Stimulated activated CD4-positive, alpha-beta T cell treated with anti-CD3 and anti-CD28 coated beads, Interleukin-15, amount 100 ng/mL, for 48 hours (primary cell): ENCODE data around the gene INPP5E.

Source experiments
- DNase-seq, 2 donors: peaks; one replicate each; pipeline ENCODE4 v3.0.0-alpha.2; 2020; ENCODE audit warnings: low read depth in 2 of 2

The INPP5E gene

DNA sequence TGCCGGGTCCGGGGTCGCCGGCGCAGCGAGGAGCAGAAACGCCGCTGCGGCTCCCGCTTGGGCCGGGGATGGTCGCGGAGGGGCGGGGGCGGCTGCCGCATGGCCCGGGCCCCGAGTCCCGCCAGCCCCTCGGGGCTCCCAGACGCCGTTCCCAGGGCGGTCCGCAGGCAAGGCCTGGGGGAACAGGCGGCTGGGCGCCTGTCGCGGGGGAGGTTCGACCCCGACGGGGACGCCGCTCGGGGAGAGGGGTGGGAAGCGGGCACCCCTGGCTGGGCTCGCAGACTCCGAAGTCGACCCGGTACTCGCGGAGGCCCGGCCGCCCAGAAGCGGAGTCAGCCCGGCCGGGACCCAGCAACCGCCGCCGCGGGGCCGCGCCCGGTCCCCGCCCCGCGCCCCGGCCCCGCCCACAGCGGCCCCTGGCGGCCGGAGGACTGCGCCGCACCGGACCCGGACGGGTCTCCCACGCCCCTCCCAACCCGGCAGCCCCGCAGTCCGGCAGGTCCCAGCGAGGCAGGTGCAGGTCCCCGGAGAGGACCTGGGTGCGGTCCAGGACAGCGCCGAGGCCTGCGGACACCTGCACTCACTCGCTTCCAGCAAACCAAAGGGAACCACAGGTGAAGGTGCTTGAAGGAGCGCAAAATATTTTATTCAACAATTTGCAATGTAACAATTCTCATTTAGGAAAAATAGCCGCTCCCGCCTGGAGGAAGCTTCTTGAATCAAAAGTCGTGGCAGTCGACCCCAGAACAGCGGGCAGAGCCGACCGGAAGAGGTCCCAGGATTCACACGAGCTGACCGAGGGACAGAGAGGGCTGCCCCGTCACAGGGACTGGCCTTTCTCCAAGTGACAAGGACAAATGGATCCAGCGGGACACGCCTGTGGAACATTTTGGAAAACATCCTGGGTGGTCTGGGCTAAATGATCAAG is at the start of gene INPP5E:
INPP5E (minus strand) TSS at position 365 of the 928 bp plus-strand sequence. CDS start 426 bp downstream, outside the sequence.
- DNase-seq, result peak; percentile 51 to 76

GRCh38 chr9:136488247-136489214 is 48.9 kb upstream of the INPP5E start:
- peak; percentile 30 to 62 for DNase-seq

- DNase-seq, result no peak
Observed at GRCh38 chr9:136487672-136488071, 48.0 kb upstream of the INPP5E start.

DNA sequence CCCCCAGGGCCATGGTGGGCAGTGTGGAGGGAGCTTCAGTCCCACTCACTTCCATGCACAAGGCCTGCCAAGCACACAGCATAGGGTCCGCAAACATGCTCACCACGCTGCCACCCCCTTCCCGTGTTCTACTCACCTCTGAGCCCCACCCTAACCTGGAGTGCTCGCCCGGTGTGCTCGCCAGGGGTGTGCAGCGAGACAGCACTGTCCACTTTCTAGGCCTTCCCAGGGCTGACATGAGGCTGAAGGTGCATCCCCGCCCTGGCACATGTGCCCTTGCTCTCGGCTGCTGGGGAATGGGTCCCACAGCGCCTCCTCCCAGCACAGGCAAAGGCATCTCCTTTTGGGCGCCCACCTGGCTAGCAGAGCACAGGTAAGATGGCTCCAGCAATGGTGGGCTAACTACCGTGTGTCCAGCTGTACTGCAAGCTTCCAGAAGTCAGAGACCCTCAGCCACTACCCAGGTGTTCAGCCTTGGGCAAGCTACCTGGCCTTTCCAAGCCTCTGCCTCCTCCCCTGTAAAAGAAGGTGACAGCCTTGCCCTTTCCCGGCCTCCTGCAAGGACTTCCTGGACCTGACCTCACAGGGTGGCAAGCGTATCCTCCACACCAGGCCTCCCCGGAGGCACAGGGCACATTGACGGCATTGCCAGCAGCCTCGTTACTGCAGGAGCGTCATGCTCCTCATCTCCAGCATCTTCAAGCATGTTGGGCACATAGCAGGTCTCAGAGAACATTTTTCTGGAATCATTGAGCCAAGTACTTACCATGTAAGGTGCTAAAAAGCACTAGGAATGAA is 47.4 kb upstream of the INPP5E start:
- no peak for DNase-seq

GRCh38 chr9:136486131-136486530 is 46.5 kb upstream of the INPP5E start:
- no peak for DNase-seq

DNA sequence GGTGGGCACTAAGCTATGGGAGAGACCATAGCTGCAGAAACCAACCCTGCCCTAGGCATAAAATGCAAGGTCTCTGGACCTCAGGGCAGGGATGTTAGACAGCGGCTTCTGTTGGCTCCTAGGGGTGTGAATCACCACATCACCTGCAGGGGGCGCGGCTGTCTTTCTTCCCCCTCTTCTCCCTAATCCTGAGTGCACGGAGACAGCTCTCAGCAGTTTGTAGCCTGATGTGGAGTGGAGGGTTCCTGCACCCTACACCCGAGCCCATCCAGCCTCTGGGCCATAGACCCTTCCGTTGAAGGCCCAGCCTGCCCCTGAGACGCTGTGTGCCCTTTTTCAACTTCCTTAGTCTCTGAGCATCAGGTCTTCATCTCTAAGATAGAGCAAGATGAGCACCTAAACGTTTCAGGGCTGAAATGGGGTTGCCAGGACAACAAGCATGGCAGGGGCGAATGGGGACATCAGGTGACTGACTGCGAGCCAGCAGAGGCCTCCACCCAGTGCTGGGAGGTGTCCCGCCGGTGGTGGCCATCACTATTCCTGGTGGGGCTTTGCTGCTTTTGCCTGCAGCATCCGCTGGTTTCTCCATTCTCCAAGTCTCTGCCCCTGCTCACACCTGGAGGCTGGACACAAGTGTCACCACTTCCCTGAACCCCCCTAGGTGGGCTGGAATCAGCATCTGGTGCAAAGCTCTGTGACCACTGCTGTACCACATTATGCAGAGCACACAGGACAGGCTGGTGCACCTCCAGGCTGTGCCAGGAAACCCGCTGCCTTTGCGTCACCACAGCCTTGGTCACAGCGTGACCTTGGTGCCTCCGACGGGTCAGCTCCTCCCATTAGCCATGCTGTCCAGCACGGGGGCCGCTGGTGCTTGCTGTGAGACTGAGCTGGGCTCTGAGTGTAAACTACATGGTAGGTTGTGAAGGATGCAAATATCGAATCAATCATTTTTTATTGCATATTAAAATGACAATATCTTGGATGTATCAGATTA is 45.7 kb upstream of the INPP5E start:
- DNase-seq, result peak; percentile 72 to 76

DNA sequence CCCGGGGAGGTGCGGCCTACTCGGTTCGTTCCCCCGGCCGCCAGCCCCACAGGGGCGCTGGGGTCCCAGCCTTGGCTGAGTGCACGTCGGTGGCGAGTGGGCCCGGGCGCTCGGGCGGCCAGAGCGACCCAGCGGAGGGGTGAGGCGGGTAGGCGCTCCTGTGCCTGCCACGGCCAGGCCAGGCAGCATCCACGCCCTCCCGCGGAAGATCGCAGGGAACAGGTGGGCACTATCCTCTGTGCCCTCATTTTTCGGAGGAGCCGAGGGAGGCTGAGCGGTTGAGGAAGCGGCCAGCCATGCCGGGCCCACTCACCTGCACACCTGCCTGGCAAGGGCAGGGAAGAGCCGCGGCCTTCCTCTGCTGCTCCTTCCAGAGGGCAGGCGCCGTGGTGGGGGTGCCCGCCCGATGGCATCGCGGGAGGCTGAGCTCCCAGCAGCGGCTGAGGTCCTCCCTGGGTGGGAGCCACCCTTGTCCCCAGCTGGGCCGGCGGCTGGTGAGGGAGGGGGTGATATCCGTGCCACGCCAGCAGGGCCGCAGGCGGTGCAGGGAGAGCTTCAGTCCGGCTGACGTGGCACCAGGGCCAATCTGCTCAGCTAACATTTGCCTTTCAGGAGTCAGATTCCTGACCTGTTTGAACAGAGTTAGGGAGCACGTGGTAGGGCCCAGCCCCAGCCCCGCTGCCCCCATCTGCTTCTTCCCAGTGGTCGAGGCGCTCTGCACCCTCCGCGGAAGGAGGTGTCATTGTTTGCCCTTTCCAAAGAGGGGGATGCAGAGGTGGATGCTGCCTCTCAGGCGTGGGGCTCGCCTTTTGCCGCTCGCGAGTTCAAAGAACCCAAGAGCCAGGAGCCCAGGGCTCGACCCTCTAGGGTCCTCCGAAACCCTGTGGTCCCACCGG is 44.8 kb upstream of the INPP5E start:
- no peak for DNase-seq

GRCh38 chr9:136483589-136484152 is 44.0 kb upstream of the INPP5E start:
- peak; percentile 87 to 92 for DNase-seq

DNA sequence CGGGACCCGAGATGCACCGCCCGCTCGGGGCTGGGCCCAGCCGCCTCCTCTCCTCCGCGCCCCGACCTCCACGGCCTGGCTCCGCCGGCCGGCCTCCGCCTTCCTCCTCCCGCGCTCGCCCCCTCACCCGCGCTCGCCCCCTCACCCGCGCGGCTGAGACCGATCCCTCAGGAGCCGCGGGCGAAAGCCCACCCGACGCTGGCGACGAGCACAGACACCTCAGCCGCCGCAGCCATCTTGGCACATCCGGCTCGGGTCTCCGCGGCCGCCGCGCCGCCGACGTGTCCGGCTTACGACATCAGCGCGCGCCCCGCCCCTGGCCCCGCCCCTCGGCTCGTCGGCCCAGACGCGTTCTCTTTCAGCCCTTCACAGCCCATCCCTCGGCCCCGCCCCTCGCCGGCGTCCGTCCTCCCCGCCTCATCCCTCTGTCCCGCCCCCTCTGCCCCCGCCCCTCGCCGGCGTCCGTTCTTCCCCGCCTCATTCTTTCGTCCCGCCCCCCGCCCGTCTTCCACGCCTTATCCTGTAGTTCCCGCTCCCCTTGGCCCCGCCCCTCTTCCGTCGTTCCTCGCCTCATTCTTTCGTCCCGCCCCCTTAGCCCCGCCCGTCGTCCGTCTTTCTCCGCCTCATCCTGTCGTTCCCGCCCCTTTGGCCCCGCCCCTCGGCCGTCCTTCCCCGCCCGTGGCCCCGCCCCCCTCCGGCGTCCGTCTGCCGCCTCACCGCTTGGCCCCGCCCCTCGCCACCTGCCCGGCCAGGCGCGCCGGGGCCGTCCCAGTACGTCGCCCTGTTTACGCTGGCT is 43.3 kb upstream of the INPP5E start, which contains the start of gene SEC16A:
SEC16A (minus strand) TSS at position 248 of the 796 bp plus-strand sequence. CDS start 5,425 bp downstream, outside the sequence.
- DNase-seq, result peak; percentile 100

GRCh38 chr9:136482046-136482792 is 42.6 kb upstream of the INPP5E start:
- DNase-seq, result no peak

DNA sequence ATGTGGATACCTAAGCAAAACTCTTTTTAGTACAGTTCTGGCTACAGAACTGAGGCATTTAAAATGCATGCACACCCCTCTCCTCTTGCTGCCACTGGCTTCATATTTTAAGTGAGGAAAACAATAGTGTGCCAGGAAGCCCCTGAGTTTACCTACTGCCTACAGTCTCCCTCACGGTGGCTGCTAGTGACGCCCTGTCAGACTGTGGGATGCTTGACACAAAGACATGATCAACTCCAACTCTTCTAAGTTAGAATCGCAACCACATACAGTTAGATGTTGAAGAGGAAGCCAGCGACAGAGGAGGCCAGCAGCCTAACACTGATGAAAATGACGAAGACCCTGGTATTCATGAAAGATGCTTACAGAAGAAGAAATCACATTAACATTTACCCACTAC is 41.9 kb upstream of the INPP5E start:
- DNase-seq, result no peak

DNA sequence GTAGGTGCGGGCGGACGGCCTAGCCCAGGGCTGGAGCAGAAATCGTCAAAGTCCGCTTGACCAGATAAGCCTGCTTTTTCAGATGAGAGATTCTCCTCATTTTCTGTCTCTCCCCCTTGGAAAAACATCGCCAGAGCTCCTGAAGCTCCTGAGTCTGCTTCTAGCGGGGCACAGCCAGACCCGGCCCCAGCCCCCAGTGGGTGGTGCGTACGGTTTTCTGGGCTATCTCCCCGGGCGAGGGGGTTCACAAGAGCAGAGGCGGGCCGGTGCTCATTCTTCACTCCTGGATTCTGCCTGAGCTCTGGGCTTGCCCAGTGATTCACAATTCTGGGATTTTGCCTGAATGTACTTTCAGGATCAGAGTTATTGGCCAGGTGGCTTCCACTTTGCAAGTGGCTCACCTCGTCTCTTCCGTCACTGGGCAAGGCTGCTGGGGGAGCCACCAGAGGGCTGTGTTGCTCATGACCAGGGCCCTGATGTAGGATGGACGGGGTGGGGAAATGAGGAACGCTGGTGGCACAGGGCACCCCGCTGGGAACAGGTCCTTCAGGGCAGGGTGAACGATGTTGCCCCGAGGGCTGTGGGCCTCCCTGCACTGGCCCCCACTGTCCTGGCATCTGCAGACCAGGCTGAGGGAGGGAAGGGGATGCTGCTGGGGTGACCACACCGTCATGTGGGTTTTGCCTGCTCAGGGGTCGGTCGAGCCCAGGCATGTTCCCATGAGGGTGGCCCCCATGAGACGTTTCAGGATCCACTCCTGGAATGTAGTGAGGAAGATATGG is 36.9 kb upstream of the INPP5E start:
- no peak for DNase-seq

GRCh38 chr9:136474974-136475865 is 35.6 kb upstream of the INPP5E start:
- no peak for DNase-seq

GRCh38 chr9:136474021-136474640 is 34.5 kb upstream of the INPP5E start:
- no peak for DNase-seq

DNA sequence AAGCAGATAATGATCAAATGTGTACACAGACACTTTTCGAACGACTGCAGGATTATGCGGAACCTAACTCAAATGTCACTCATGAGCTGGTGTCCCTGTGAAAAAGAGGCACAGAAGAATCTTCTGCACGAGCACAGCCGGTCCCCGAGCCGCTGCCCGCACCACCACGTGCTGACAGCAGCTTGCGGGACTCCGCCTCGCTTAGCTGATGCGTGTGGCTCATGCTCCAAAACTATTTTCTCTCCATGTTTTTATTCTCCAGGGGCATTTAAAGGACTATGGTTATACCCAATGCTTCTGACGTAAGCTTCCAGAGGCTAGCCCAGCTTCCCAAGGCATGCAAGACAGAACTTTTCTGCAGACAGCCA is 33.7 kb upstream of the INPP5E start:
- DNase-seq, result no peak
